Ishikawa (cell line): ENCODE data around the gene CAPZA3.
A peak's percentile ranks its signal among the peaks of the same experiment; 100 is the strongest.

Experiments used
- CEBPB ChIP-seq: IDR thresholded peaks from 2 replicates; pipeline ENCODE4 v1.6.1; 2012
- CREB1 ChIP-seq: IDR thresholded peaks from 2 replicates; pipeline ENCODE4 v1.6.1; 2012; ENCODE audit warnings: low read depth
- EGR1 ChIP-seq: IDR thresholded peaks from 2 replicates; pipeline ENCODE4 v1.6.1; 2012
- EP300 ChIP-seq: IDR thresholded peaks from 2 replicates; pipeline ENCODE4 v1.6.1; 2012; ENCODE audit warnings: borderline replicate concordance
- FOXM1 ChIP-seq: IDR thresholded peaks from 2 replicates; pipeline ENCODE4 v1.6.1; 2012; ENCODE audit warnings: low read depth, borderline replicate concordance
- MAX ChIP-seq: IDR thresholded peaks from 2 replicates; pipeline ENCODE4 v1.6.1; 2012
- NFIC ChIP-seq: IDR thresholded peaks from 2 replicates; pipeline ENCODE4 v1.6.1; 2012
- RAD21 ChIP-seq: IDR thresholded peaks from 2 replicates; pipeline ENCODE4 v1.6.1; 2012; ENCODE audit warnings: low read depth
- REST ChIP-seq: IDR thresholded peaks from 2 replicates; pipeline ENCODE4 v1.6.1; 2012; ENCODE audit warnings: low read depth, mild to moderate bottlenecking
- TAF1 ChIP-seq: IDR thresholded peaks from 2 replicates; pipeline ENCODE4 v1.6.1; 2012; ENCODE audit warnings: low read depth, mild to moderate bottlenecking
- TCF12 ChIP-seq: IDR thresholded peaks from 2 replicates; pipeline ENCODE4 v1.6.1; 2012; ENCODE audit warnings: low read depth
- TEAD4 ChIP-seq: IDR thresholded peaks from 2 replicates; pipeline ENCODE4 v1.6.1; 2012
- USF1 ChIP-seq: IDR thresholded peaks from 2 replicates; pipeline ENCODE4 v1.6.1; 2012
- YY1 ChIP-seq: IDR thresholded peaks from 2 replicates; pipeline ENCODE4 v1.6.1; 2012; ENCODE audit warnings: low read depth
- ZBTB7A ChIP-seq: IDR thresholded peaks from 2 replicates; pipeline ENCODE4 v1.6.1; 2012; ENCODE audit warnings: low read depth

The CAPZA3 gene

GRCh38 chr12:18700271-18700670, 37.6 kb upstream of the CAPZA3 start:
- TF ChIP-seq REST, result no peak
- no peak for TF ChIP-seq FOXM1

- TF ChIP-seq CREB1 (no peak), ZBTB7A (no peak), FOXM1 (no peak), YY1 (no peak), USF1 (no peak)
Measured at GRCh38 chr12:18703321-18703720, 34.6 kb upstream of the CAPZA3 start.

- TF ChIP-seq NFIC (no peak), EP300 (no peak), ZBTB7A (no peak), CREB1 (no peak), REST (no peak), YY1 (no peak), TCF12 (no peak), FOXM1 (no peak), TEAD4 (no peak), EGR1 (no peak), RAD21 (no peak), TAF1 (no peak), USF1 (no peak), CEBPB (no peak), MAX (no peak)
Measured at GRCh38 chr12:18703911-18704310, 34.0 kb upstream of the CAPZA3 start.

GRCh38 chr12:18706798-18707197, 31.1 kb upstream of the CAPZA3 start:
- no peak for TF ChIP-seq USF1
- TF ChIP-seq RAD21, result no peak
- TF ChIP-seq YY1, result no peak
- no peak for TF ChIP-seq TCF12
- no peak for TF ChIP-seq NFIC
- TF ChIP-seq CREB1, result no peak
- no peak for TF ChIP-seq EGR1
- no peak for TF ChIP-seq TAF1
- TF ChIP-seq EP300, result no peak
- TF ChIP-seq REST, result no peak

GRCh38 chr12:18716236-18716635, 21.7 kb upstream of the CAPZA3 start:
- peak; percentile 21; the same call in 1 of the 2 replicates for TF ChIP-seq CEBPB
- TF ChIP-seq USF1, result no peak
